HG03064 (cell line): ENCODE results near the gene FASTKD1.

Source experiments
- ATAC-seq: cut with Tn5 transposase; IDR thresholded peaks from one replicate; pipeline ENCODE4 v1.9.1; 2021; ENCODE audit warnings: low read depth; ENCODE audit not compliant: unreplicated experiment

The FASTKD1 gene

GRCh38 chr2:169509955-169510354 is 63.7 kb downstream of the FASTKD1 start:
- no peak for ATAC-seq

GRCh38 chr2:169509298-169509885 is 64.3 kb downstream of the FASTKD1 start, which contains the start of gene KLHL41:
Gene KLHL41, plus strand, starts transcription at chr2:169509702. Its CDS starts 77 bp downstream, at chr2:169509779.
- ATAC-seq = no peak

- no peak for ATAC-seq
Measured at GRCh38 chr2:169507698-169508097, 66.0 kb downstream of the FASTKD1 start.

- no peak for ATAC-seq
Measured at GRCh38 chr2:169504651-169505050, 69.0 kb downstream of the FASTKD1 start.

- ATAC-seq = no peak
Measured at GRCh38 chr2:169495310-169495928, 78.2 kb downstream of the FASTKD1 start.

GRCh38 chr2:169493360-169493759 is 80.3 kb downstream of the FASTKD1 start:
- no peak for ATAC-seq

- ATAC-seq = no peak
Measured at GRCh38 chr2:169491378-169491777, 82.3 kb downstream of the FASTKD1 start.

- ATAC-seq = no peak
Measured at GRCh38 chr2:169490834-169491233, 82.8 kb downstream of the FASTKD1 start.

- no peak for ATAC-seq
Measured at GRCh38 chr2:169486487-169486886, 87.2 kb downstream of the FASTKD1 start.

- no peak for ATAC-seq
Measured at GRCh38 chr2:169485650-169486138, 88.0 kb downstream of the FASTKD1 start.

GRCh38 chr2:169480079-169480465 is 93.6 kb downstream of the FASTKD1 start:
- ATAC-seq = no peak
